SH-SY5Y (cell line): ENCODE measurements around the gene LRRC8C.

Experiments used
- GATA2 ChIP-seq: IDR thresholded peaks from 2 replicates; pipeline ENCODE4 v1.6.1; 2011; ENCODE audit warnings: mild to moderate bottlenecking, low read depth, low read length
- GATA3 ChIP-seq: IDR thresholded peaks from 2 replicates; pipeline ENCODE4 v1.6.1; 2011; ENCODE audit warnings: low read depth, mild to moderate bottlenecking, low read length, moderate library complexity

DNA sequence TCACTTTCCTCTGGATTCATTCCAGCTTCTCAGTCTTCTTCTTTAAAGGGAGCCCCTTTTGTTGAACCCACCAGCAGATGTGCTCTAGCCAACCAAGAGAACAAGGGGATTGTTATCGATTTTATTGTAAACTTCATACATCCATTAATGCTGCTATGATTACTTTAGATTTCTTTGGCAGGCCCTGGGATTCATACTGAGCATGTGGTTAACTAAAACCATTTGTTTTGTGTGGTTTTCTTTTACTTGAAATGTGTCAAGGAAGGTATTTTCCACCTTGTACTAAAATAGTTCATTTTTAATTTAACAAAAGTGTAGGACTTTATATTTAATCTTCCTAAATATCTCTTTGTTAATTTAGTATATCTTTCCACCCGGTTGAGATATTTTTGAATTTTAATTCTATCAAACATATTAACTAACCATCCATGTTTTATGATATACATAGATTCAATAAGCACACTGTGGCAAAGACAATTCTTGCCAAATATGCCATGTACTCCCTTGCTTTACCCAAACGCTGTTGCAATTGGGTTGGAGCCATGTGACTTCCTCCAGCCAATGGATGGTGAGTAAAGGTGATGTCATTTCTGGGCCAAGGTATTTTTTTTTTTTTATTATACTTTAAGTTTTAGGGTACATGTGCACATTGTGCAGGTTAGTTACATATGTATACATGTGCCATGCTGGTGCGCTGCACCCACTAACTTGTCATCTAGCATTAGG, 113.7 kb downstream of the LRRC8C start:
- no peak for TF ChIP-seq GATA2
- TF ChIP-seq GATA3, result no peak
